SK-N-SH treated with all-trans-retinoic acid at 6 μM for 48 hours (cell line): ENCODE data around the gene SYCE1L.

Experiments used
- ATAC-seq: fragments of 200-7000 bp; cut with Tn5 transposase; 3 replicates; pipeline ENCODE4 v1.9.1; 2020; ENCODE audit warnings: mild to moderate bottlenecking, moderate library complexity
- ISL1 ChIP-seq: fragments of 250-450 bp; sonication (Bioruptor Pico); IDR thresholded peaks from 2 replicates; pipeline ENCODE4 v2.1.2; 2022; ENCODE audit warnings: mild to moderate bottlenecking, moderate library complexity
- ZNF565 ChIP-seq: fragments of 450-650 bp; formaldehyde crosslinking; conservative IDR thresholded peaks from 2 replicates; pipeline ENCODE4 v1.5.0; 2020; ENCODE audit warnings: low read depth, mild to moderate bottlenecking, moderate library complexity

Gene SYCE1L

GRCh38 chr16:77250400-77250799 lies 51.2 kb downstream of the SYCE1L start:
- TF ChIP-seq ISL1 (CRISPR knock-in tag) = peak; percentile 53; the same call in 1 of the 2 replicates
- no peak for TF ChIP-seq ZNF565 (CRISPR knock-in tag)
- no peak for ATAC-seq
